ENCODE data around the gene SPATS2L.

DNA sequence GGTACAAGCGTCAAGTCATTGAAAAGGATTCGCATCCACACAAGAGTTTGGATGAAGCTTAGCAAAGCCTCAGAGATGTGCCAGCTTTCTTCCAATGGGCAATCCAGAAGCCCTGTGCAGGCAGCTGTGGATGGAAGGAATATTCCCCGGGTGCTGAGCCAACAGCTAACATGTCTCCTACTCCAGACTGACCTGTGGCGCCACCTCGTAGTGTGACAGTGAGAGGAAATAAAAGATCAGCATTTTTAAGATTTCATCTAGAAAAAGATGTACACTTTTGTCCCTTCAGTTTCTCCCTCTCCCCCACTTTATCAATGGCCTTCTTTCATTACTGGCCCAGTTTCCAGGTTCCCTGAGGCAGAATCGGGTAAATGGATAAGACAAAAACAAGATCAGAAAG lies 48.9 kb upstream of the SPATS2L start:
- no peak for TF ChIP-seq CTCF (IDR thresholded peaks at IDR 0.05)
- no peak for TF ChIP-seq POLR2AphosphoS5 (IDR thresholded peaks at IDR 0.05)
